HepG2 (cell line): ENCODE measurements around the gene TFPI. TPM values are rescaled to one million over a fixed set of nuclear protein-coding genes. Genes with fewer than 3 reads are reported as not detected.
A peak's percentile ranks its signal among the peaks of the same experiment; 100 is the strongest.
"Not testable (repeated sequence)": the region's sequence is repeated elsewhere in the genome, so short reads cannot be mapped to it uniquely, and the experiment has no call there.

Experiments
- ATAC-seq: fragments of 200-7000 bp; cut with Tn5 transposase; 3 replicates; pipeline ENCODE4 v1.9.1; 2020; ENCODE audit warnings: mild to moderate bottlenecking, moderate library complexity
- BruUV-seq: library from RNA; stranded (reverse); fragments of 400-500 nt; replicated peaks from 2 replicates; lab custom pipeline; 2021; lab: Mats Ljungman, UMichigan
- CTCF ChIA-PET: fragments of 300-600 bp; formaldehyde crosslinking; extraction: SDS; loops from one replicate; lab custom pipeline; 2021; ENCODE audit warnings: low total read pairs, inconsistent platforms, low intra/inter-chr PET ratio; lab: Yijun Ruan, JAX
- POLR2A ChIA-PET: fragments of 350-600 bp; sonication (Branson Sonifier 250); formaldehyde crosslinking; loops from one replicate; lab custom pipeline; 2020; ENCODE audit warnings: antibody characterized with exemption, inconsistent platforms; lab: Yijun Ruan, JAX
- DNase-seq: peaks from one replicate; pipeline ENCODE4 v3.0.0-alpha.2; 2015; ENCODE audit warnings: low spot score
- FAIRE-seq: peaks from 3 replicates; lab custom pipeline; 2011; peaks lifted over from hg19 to GRCh38; lab: Jason Lieb, UNC
- H2AFZ ChIP-seq: one replicate; pipeline ENCODE4 v1.6.1; 2011; ENCODE audit warnings: low read length, inconsistent platforms
- H3K27ac ChIP-seq: fragments of 300-600 bp; 3 replicates; pipeline ENCODE4 v1.8.0; 2011; ENCODE audit warnings: mixed run types, mild to moderate bottlenecking, mixed read lengths, low read length, inconsistent platforms; ENCODE audit not compliant: insufficient read depth; ENCODE audit errors: extremely low read length
- H3K27me3 ChIP-seq, 2 experiments: fragments of 200-600 bp in 1 of 2; 2 replicates in 1 of 2; 3 replicates in 1 of 2; pipeline versions ENCODE4 v1.6.0 to v1.8.0; 2011; ENCODE audit warnings: low read length in 2 of 2, mild to moderate bottlenecking in 2 of 2, moderate library complexity in 2 of 2, inconsistent platforms in 1 of 2; ENCODE audit not compliant: insufficient read depth in 2 of 2, control insufficient read depth in 1 of 2
- H3K36me3 ChIP-seq, 2 experiments: fragments of 200-600 bp in 1 of 2; replicated peaks in 1 of 2; 2 replicates in 1 of 2; 3 replicates in 1 of 2; pipeline versions ENCODE4 v1.5.1 to v1.8.0; 2011; ENCODE audit warnings: low read length in 2 of 2, inconsistent platforms in 1 of 2; ENCODE audit not compliant: insufficient read depth in 2 of 2, control insufficient read depth in 1 of 2
- H3K4me1 ChIP-seq: 2 replicates; pipeline ENCODE4 v1.5.1; 2012; ENCODE audit warnings: low read length, inconsistent platforms; ENCODE audit not compliant: insufficient read depth
- H3K4me2 ChIP-seq: 2 replicates; pipeline ENCODE4 v1.6.0; 2011; ENCODE audit warnings: low read depth, low read length, inconsistent platforms
- H3K4me3 ChIP-seq, 3 experiments: fragments of 200-600 bp in 1 of 3; sonication (generic), shearing (Covaris generic) in 1 of 3; replicated peaks in 1 of 3; 2 replicates each; pipeline ENCODE4 v1.5.1; 2011 to 2016; ENCODE audit warnings: low read length in 3 of 3, inconsistent platforms in 2 of 3, low read depth in 2 of 3, mild to moderate bottlenecking in 2 of 3, control low read depth in 1 of 3, mixed read lengths in 1 of 3; ENCODE audit not compliant: insufficient read depth in 1 of 3
- H3K79me2 ChIP-seq: one replicate; pipeline ENCODE4 v1.6.1; 2011; ENCODE audit warnings: low read length, inconsistent platforms; ENCODE audit not compliant: insufficient read depth
- H3K9ac ChIP-seq: 2 replicates; pipeline ENCODE4 v1.6.0; 2011; ENCODE audit warnings: mild to moderate bottlenecking, low read depth, low read length, inconsistent platforms; ENCODE audit not compliant: insufficient read depth
- H3K9me3 ChIP-seq: 2 replicates; pipeline ENCODE4 v1.5.1; 2012; ENCODE audit warnings: mild to moderate bottlenecking, low read length
- H4K20me1 ChIP-seq: 2 replicates; pipeline ENCODE4 v1.6.0; 2011; ENCODE audit warnings: inconsistent platforms, mild to moderate bottlenecking, low read length, moderate library complexity; ENCODE audit not compliant: insufficient read depth
- ATAD3A ChIP-seq: sonication (generic); formaldehyde crosslinking; IDR thresholded peaks from 2 replicates; pipeline ENCODE4 v1.4.0; 2020; ENCODE audit warnings: missing genetic modification reagents
- ETV6 ChIP-seq: sonication (generic); formaldehyde crosslinking; conservative IDR thresholded peaks from 2 replicates; pipeline ENCODE4 v1.4.0; 2020; ENCODE audit warnings: missing genetic modification reagents
- FOXM1 ChIP-seq: sonication (generic); formaldehyde crosslinking; IDR thresholded peaks from 2 replicates; pipeline ENCODE4 v1.5.0; 2020; ENCODE audit warnings: missing genetic modification reagents
- KLF6 ChIP-seq: IDR thresholded peaks from 2 replicates; pipeline ENCODE4 v1.8.0; 2016; ENCODE audit warnings: missing biosample characterization, missing genetic modification reagents
- MBD4 ChIP-seq: IDR thresholded peaks from 2 replicates; pipeline ENCODE4 v1.6.1; 2012; ENCODE audit warnings: low read length, inconsistent platforms, borderline replicate concordance
- POLR2G ChIP-seq: fragments of 200-400 bp; formaldehyde crosslinking; IDR thresholded peaks from 2 replicates; pipeline ENCODE4 v1.6.1; 2018; ENCODE audit warnings: mild to moderate bottlenecking, low read depth, low read length, moderate library complexity
- SMAD3 ChIP-seq: sonication (generic); formaldehyde crosslinking; IDR thresholded peaks from 2 replicates; pipeline ENCODE4 v1.4.0; 2020; ENCODE audit warnings: missing genetic modification reagents
- YY1 ChIP-seq: IDR thresholded peaks from 2 replicates; pipeline ENCODE4 v1.6.1; 2011; ENCODE audit warnings: low read length, low read depth, moderate library complexity, mild to moderate bottlenecking; ENCODE audit not compliant: insufficient read depth, insufficient replicate concordance
- ZFP90 ChIP-seq: sonication (generic); formaldehyde crosslinking; IDR thresholded peaks from 2 replicates; pipeline ENCODE4 v1.8.0; 2022; ENCODE audit warnings: missing genetic modification reagents, mild to moderate bottlenecking, inconsistent platforms, borderline replicate concordance
- ZKSCAN8 ChIP-seq: IDR thresholded peaks from 2 replicates; pipeline ENCODE4 v1.6.1; 2016; ENCODE audit warnings: borderline replicate concordance, missing genetic modification reagents, missing compliant biosample characterization
- ZNF761 ChIP-seq: sonication (generic); formaldehyde crosslinking; conservative IDR thresholded peaks from 2 replicates; pipeline ENCODE4 v1.4.0; 2020; ENCODE audit warnings: mild to moderate bottlenecking, missing genetic modification reagents
- WGBS: methylation state at CpG from one replicate; pipeline ENCODE4 v1.1.6; 2017; ENCODE audit warnings: low lambda C conversion rate; 5-methylcytosine and 5-hydroxymethylcytosine counted together
- in situ Hi-C: cut with HindIII; loops from 2 replicates; pipeline ENCODE4 v1.10.0; 2017; ENCODE audit warnings: low pct_unique_long_range_greater_than_20kb; ENCODE audit not compliant: extremely low pct_ligation_motif_present
- intact Hi-C: fragments of 100-400 bp; cut with micrococcal nuclease; formaldehyde crosslinking; loops from one replicate; pipeline ENCODE4 v1.10.0; 2022; ENCODE audit not compliant: unreplicated experiment
- polyA plus RNA-seq, 8 experiments: library from polyadenylated mRNA; depleted of rRNA in 3 of 8; stranded (reverse) in 7 of 8; unstranded in 1 of 8; fragments of >200 nt; fragmentation: Illumina TruSeq in 4 of 8; extraction: Trizol in 4 of 8; gene quantifications; 2 replicates each; pipeline versions ENCODE4 v1.2.1 to v1.2.3, GENCODE V29; 2011 to 2016; ENCODE audit warnings: low read depth in 4 of 8, missing spikeins in 1 of 8, mixed read lengths in 1 of 8; ENCODE audit not compliant: insufficient read depth in 1 of 8
- total RNA-seq, 5 experiments: library from RNA; depleted of rRNA; stranded (reverse); fragments of >200 nt; fragmentation: Illumina TruSeq; extraction: Trizol; gene quantifications; 2 replicates each; pipeline ENCODE4 v1.2.3, GENCODE V29; 2016; ENCODE audit warnings: low read depth in 1 of 5
- TF ChIP-seq, protein P1 (sequence below), 2 experiments: fragments of 450-650 bp in 1 of 2; sonication (generic) in 1 of 2; formaldehyde crosslinking; IDR thresholded peaks; 2 replicates each; pipeline versions ENCODE4 v1.5.0 to v1.8.0; 2020 to 2022; ENCODE audit warnings: mild to moderate bottlenecking in 1 of 2, missing genetic modification reagents in 1 of 2

The TFPI gene
- total and polyA plus RNA-seq, 2 of the 13 experiments (the other 11 are each of a cell fraction or from before 2014, with no cell fraction given): 301 to 436 TPM

DNA sequence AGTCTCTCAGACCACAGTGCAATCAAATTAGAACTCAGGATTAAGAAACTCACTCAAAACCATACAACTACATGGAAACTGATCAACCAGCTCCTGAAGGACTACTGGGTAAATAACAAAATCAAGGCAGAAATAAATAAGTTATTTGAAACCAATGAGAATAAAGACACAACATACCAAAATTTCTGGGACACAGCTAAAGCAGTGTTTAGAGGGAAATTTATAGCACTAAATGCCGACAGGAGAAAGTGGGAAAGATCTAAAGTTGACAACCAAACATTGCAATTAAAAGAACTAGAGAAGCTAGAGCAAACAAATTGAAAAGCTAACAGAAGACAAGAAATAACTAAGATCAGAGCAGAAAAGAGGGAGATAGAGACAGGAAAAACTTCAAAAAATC is 18.9 kb downstream of the TFPI start:
- in situ Hi-C loops: loop anchor here (25.0 kb wide), 1 partner anchor 1902 kb away; the partner anchor contains the start of gene WDR75
- TF ChIP-seq ZFP90 (CRISPR knock-in tag): peak; percentile 98
- peak; percentile 6; the same call in 1 of the 2 replicates for TF ChIP-seq ZKSCAN8 (CRISPR knock-in tag)
- H3K4me3 ChIP-seq, H2AFZ ChIP-seq, H3K9me3 ChIP-seq, H3K27me3 ChIP-seq, intact Hi-C loops, H3K4me2 ChIP-seq, DNase-seq, H3K9ac ChIP-seq, FAIRE-seq, H3K27ac ChIP-seq, H4K20me1 ChIP-seq, ATAC-seq, CTCF ChIA-PET, BruUV-seq: not testable (repeated sequence)
- WGBS: 98% methylated on average over 1 of the region's 1 CpG
- Histone ChIP-seq H3K36me3 (peaks cover 6 to 18% of the 10 kb centered on the region in 2 experiments), H3K79me2 (peaks cover 88% of the 10 kb centered on the region), H3K4me1 (peaks cover 60% of the 10 kb centered on the region)
- POLR2A ChIA-PET: interaction anchor here (1.5 kb wide), 1 partner anchor 14 kb away, joined by 5 read pairs; no protein-coding TSS in a partner anchor

DNA sequence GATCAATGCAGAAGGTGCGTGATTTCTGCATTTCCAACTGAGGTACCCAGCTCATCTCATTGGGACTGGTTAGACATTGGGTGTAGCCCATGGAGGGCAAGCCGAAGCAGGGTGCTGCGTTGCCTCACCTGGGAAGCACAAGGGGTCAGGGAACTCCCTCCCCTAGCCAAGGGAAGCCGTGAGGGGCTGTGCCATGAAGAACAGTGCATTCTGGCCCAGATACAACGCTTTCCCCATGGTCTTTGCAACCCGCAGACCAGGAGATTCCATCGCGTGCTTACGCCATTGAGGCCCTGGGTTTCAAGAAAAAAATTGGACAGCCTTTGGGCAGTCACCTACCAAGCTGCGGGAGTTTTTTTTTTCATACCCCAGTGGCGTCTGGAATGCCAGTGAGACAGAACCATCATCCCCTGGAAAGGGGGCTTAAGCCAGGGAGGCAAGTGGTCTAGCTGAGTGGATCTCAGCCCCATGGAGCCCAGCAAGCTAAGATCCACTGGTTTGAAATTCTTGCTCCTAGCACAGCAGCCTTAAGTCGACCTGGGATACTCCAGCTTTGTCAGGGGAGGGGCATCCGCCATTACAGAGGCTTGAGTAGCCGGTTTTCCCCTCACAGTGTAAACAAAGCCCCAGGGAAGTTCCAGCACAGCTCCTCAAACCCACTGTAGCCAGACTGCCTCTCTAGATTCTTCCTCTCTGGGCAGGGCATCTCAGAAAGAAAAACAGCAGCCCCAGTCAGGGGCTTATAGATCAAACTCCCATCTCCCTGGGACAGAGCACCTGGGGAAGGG is 21.7 kb downstream of the TFPI start:
- Histone ChIP-seq H3K27ac (no peak overlapping the region), H3K27me3 (no peaks in the 10 kb centered on the region), H3K79me2 (peaks cover 89% of the 10 kb centered on the region), H3K4me1 (peaks cover 73% of the 10 kb centered on the region), H3K9me3 (no peaks in the 10 kb centered on the region), H2AFZ (no peak overlapping the region), H3K36me3 (peaks cover 6 to 34% of the 10 kb centered on the region in 2 experiments), H3K4me2 (no peak overlapping the region), H4K20me1 (no peaks in the 10 kb centered on the region; the same call in 1 of the 2 replicates), H3K9ac (no peak overlapping the region), H3K4me3 (no peak overlapping the region)
- DNase-seq (no peak), ATAC-seq (peak; percentile 31; the same call in 2 of the 3 replicates), FAIRE-seq (no peak)
- in situ Hi-C loops (loop anchor here (25.0 kb wide), 1 partner anchor 1905 kb away; the partner anchor contains the start of gene WDR75), intact Hi-C loops (no loop called here)
- ChIA-PET POLR2A (interaction anchor here (1.2 to 2.0 kb wide), 7 partner anchors 9 to 41 kb away, joined by 3 to 7 read pairs (median 5); no protein-coding TSS in a partner anchor), CTCF (no interaction called here)
- WGBS: 95% methylated on average over 14 of the region's 14 CpGs
- BruUV-seq: no TSS peak
- TF ChIP-seq FOXM1 (CRISPR knock-in tag) (no peak), POLR2G (no peak), ATAD3A (CRISPR knock-in tag) (no peak), ZNF761 (CRISPR knock-in tag) (no peak), KLF6 (CRISPR knock-in tag) (no peak), SMAD3 (CRISPR knock-in tag) (no peak), MBD4 (0 out of 2 replicates have a peak, but pooled peaks have one; percentile 39), YY1 (no peak), ETV6 (CRISPR knock-in tag) (no peak)
- TF ChIP-seq, protein P1, sequence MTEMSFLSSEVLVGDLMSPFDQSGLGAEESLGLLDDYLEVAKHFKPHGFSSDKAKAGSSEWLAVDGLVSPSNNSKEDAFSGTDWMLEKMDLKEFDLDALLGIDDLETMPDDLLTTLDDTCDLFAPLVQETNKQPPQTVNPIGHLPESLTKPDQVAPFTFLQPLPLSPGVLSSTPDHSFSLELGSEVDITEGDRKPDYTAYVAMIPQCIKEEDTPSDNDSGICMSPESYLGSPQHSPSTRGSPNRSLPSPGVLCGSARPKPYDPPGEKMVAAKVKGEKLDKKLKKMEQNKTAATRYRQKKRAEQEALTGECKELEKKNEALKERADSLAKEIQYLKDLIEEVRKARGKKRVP (CRISPR knock-in tag; IDR thresholded peaks at IDR 0.05): no peak
